ENCODE data around the gene EIF5A. TPM values are rescaled to one million over a fixed set of nuclear protein-coding genes. Genes with fewer than 3 reads are reported as not detected.

EIF5A gene
- total RNA-seq, 1 experiment from 2014 or later = 1,142 TPM

GRCh38 chr17:7293816-7294613 lies 13.4 kb upstream of the EIF5A start:
- CTCF ChIA-PET = interaction anchor here (1.2 to 3.6 kb wide), 3 partner anchors 14 to 273 kb away, joined by 3 to 23 read pairs (median 5); partner anchors contain the start of gene SLC2A4
- TF ChIP-seq CTCF (IDR thresholded peaks at IDR 0.05; ENCODE audit: unreplicated experiment) = no peak
- Mint-ChIP-seq H3K27me3 (ENCODE audit: insufficient read depth, unreplicated experiment) (no peaks in the 10 kb centered on the region), H3K4me3 (ENCODE audit: unreplicated experiment) (peak overlapping the region; percentile 43), H3K36me3 (ENCODE audit: insufficient read depth, unreplicated experiment) (peaks cover 10% of the 10 kb centered on the region), H3K4me1 (ENCODE audit: insufficient read depth, unreplicated experiment) (peaks cover 17% of the 10 kb centered on the region), H3K27ac (ENCODE audit: low read depth, unreplicated experiment) (no peak overlapping the region), H3K9me3 (ENCODE audit: unreplicated experiment) (no peaks in the 10 kb centered on the region)
- BruUV-seq (replicated peaks) = no TSS peak
- intact Hi-C loops (cut with micrococcal nuclease) = no loop called here
- DNase-seq (ENCODE audit: unreplicated experiment) = peak; percentile 46
- POLR2A ChIA-PET = interaction anchor here (0.9 to 3.1 kb wide), 9 partner anchors 11 to 393 kb away, joined by 3 to 30 read pairs (median 4); partner anchors contain the start of genes GABARAP, NEURL4, SLC2A4 and TP53

- peak; percentile 74 for DNase-seq (ENCODE audit: unreplicated experiment)
- ChIA-PET CTCF (no interaction called here), POLR2A (no interaction called here)
- BruUV-seq (replicated peaks) = no TSS peak
- H3K27ac Mint-ChIP-seq (ENCODE audit: low read depth, unreplicated experiment) = no peak within 1 kb of the TSS
- intact Hi-C loops (cut with micrococcal nuclease) = loop anchor here (5.0 kb wide), 1 partner anchor 247 kb away; no protein-coding TSS in a partner anchor
- H3K36me3 Mint-ChIP-seq (ENCODE audit: insufficient read depth, unreplicated experiment) = peaks cover 10% of the 10 kb centered on the region
- H3K4me1 Mint-ChIP-seq (ENCODE audit: insufficient read depth, unreplicated experiment) = peaks cover 17% of the 10 kb centered on the region
- no peak for TF ChIP-seq CTCF (IDR thresholded peaks at IDR 0.05; ENCODE audit: unreplicated experiment)
- H3K4me3 Mint-ChIP-seq (ENCODE audit: unreplicated experiment) = peak within 1 kb of the TSS; percentile 63
- no peaks in the 10 kb centered on the region for H3K27me3 Mint-ChIP-seq (ENCODE audit: insufficient read depth, unreplicated experiment)
- H3K9me3 Mint-ChIP-seq (ENCODE audit: unreplicated experiment) = no peaks in the 10 kb centered on the region
Observed at GRCh38 chr17:7294614-7295153, 12.7 kb upstream of the EIF5A start, which contains the start of gene YBX2. TSS of gene YBX2 (minus strand) at chr17:7294639. CDS start at chr17:7294500, 139 bp downstream.

GRCh38 chr17:7295230-7296180 lies 11.9 kb upstream of the EIF5A start:
- no TSS peak for BruUV-seq (replicated peaks)
- no peak for TF ChIP-seq CTCF (IDR thresholded peaks at IDR 0.05; ENCODE audit: unreplicated experiment)
- no peak for DNase-seq (ENCODE audit: unreplicated experiment)
- H3K9me3 Mint-ChIP-seq (ENCODE audit: unreplicated experiment) = no peaks in the 10 kb centered on the region
- no peak overlapping the region for H3K27ac Mint-ChIP-seq (ENCODE audit: low read depth, unreplicated experiment)
- ChIA-PET POLR2A (interaction anchor here (0.9 to 2.1 kb wide), 7 partner anchors 10 to 75 kb away, joined by 3 to 37 read pairs (median 4); partner anchors contain the start of genes GABARAP and SLC2A4), CTCF (interaction anchor here (0.6 to 2.9 kb wide), 15 partner anchors 10 to 376 kb away, joined by 3 to 65 read pairs (median 5); partner anchors contain the start of genes GABARAP and SLC2A4)
- H3K4me3 Mint-ChIP-seq (ENCODE audit: unreplicated experiment) = peak overlapping the region; percentile 63
- peaks cover 10% of the 10 kb centered on the region for H3K36me3 Mint-ChIP-seq (ENCODE audit: insufficient read depth, unreplicated experiment)
- H3K4me1 Mint-ChIP-seq (ENCODE audit: insufficient read depth, unreplicated experiment) = peaks cover 17% of the 10 kb centered on the region
- no peaks in the 10 kb centered on the region for H3K27me3 Mint-ChIP-seq (ENCODE audit: insufficient read depth, unreplicated experiment)
- intact Hi-C loops (cut with micrococcal nuclease) = loop anchor here (1.0 to 5.0 kb wide), 3 partner anchors 15 to 248 kb away; no protein-coding TSS in a partner anchor

Measured in MCF 10A (cell line).